Measurements from ENCODE around the gene ATP6V1G3.

The ATP6V1G3 gene

GRCh38 chr1:198564716-198565115, 24.2 kb upstream of the ATP6V1G3 start:
- Histone ChIP-seq H3K4me3 (ENCODE audit: low read depth, low read length) (no peak overlapping the region), H3K9ac (ENCODE audit: low read length) (no peak overlapping the region), H4K91ac (ENCODE audit: low read depth, low read length) (no peak overlapping the region), H3K36me3 (ENCODE audit: control insufficient read depth in 1 of 2, insufficient read depth in 2 of 2, low read length in 2 of 2) (no peaks in the 10 kb centered on the region), H3K4me2 (ENCODE audit: low read length) (no peak overlapping the region), H3K9me3 (ENCODE audit: insufficient read depth, low read depth, low read length) (no peaks in the 10 kb centered on the region), H2BK120ac (ENCODE audit: insufficient read depth, low read length, poor library complexity) (no peak overlapping the region), H3K18ac (ENCODE audit: low read length) (no peak overlapping the region), H3K4ac (ENCODE audit: low read depth, low read length) (no peak overlapping the region), H3K79me1 (ENCODE audit: low read length) (no peaks in the 10 kb centered on the region), H2AK5ac (ENCODE audit: low read length) (no peak overlapping the region), H2BK12ac (ENCODE audit: low read length) (no peak overlapping the region), H3K4me1 (ENCODE audit: control insufficient read depth in 1 of 2, insufficient read depth in 2 of 2, low read length in 2 of 2) (no peaks in the 10 kb centered on the region), H3K27me3 (ENCODE audit: insufficient read depth, low read length) (no peaks in the 10 kb centered on the region), H4K12ac (ENCODE audit: low read depth, low read length) (no peak overlapping the region), H3K27ac (ENCODE audit: low read depth, low read length) (no peak overlapping the region), H3K23ac (ENCODE audit: low read length) (no peak overlapping the region), H3K79me2 (ENCODE audit: control insufficient read depth, insufficient read depth, low read length, poor library complexity) (no peaks in the 10 kb centered on the region), H4K8ac (ENCODE audit: low read depth, low read length) (no peak overlapping the region), H3K14ac (ENCODE audit: low read length) (no peak overlapping the region), H2AFZ (ENCODE audit: insufficient read depth, low read length, poor library complexity) (no peak overlapping the region), H2BK5ac (ENCODE audit: low read depth, low read length, poor library complexity) (no peak overlapping the region)
- no CpG with 5 or more reads among the region's 1 CpG for WGBS (ENCODE audit: extremely low coverage, insufficient coverage, insufficient read length)
- no peak for DNase-seq

DNA sequence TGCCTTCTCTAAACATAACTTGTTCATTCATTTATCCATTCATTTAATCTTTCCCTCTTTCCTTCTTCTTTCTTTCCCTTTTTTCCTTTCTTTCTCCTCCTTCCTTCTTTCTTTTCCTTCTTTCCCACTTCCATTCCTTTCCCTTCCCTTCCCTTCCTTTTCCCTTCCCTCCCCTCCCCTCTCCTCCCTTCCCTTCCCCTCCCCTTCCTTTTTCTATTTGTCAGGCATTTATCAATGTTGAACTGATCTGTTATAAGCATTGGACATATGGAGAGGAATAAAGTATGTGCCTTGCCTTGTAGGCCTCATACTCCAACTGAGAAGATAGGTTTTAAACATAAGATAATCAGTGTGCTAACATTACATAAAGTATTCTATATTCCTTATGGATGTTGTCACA, 23.7 kb upstream of the ATP6V1G3 start:
- Histone ChIP-seq H3K18ac (ENCODE audit: low read length) (no peak overlapping the region), H3K27me3 (ENCODE audit: insufficient read depth, low read length) (no peaks in the 10 kb centered on the region), H3K9ac (ENCODE audit: low read length) (no peak overlapping the region), H2AK5ac (ENCODE audit: low read length) (no peak overlapping the region), H3K27ac (ENCODE audit: low read depth, low read length) (no peak overlapping the region), H3K4me2 (ENCODE audit: low read length) (no peak overlapping the region), H4K12ac (ENCODE audit: low read depth, low read length) (no peak overlapping the region), H3K4me3 (ENCODE audit: low read depth, low read length) (no peak overlapping the region), H3K4ac (ENCODE audit: low read depth, low read length) (no peak overlapping the region), H2BK12ac (ENCODE audit: low read length) (no peak overlapping the region), H3K9me3 (ENCODE audit: insufficient read depth, low read depth, low read length) (no peaks in the 10 kb centered on the region), H2BK120ac (ENCODE audit: insufficient read depth, low read length, poor library complexity) (no peak overlapping the region), H4K91ac (ENCODE audit: low read depth, low read length) (no peak overlapping the region), H3K79me1 (ENCODE audit: low read length) (no peaks in the 10 kb centered on the region), H3K36me3 (ENCODE audit: control insufficient read depth in 1 of 2, insufficient read depth in 2 of 2, low read length in 2 of 2) (no peaks in the 10 kb centered on the region), H3K79me2 (ENCODE audit: control insufficient read depth, insufficient read depth, low read length, poor library complexity) (no peaks in the 10 kb centered on the region), H2BK5ac (ENCODE audit: low read depth, low read length, poor library complexity) (no peak overlapping the region), H2AFZ (ENCODE audit: insufficient read depth, low read length, poor library complexity) (no peak overlapping the region), H3K4me1 (ENCODE audit: control insufficient read depth in 1 of 2, insufficient read depth in 2 of 2, low read length in 2 of 2) (no peaks in the 10 kb centered on the region), H3K14ac (ENCODE audit: low read length) (no peak overlapping the region), H4K8ac (ENCODE audit: low read depth, low read length) (no peak overlapping the region), H3K23ac (ENCODE audit: low read length) (no peak overlapping the region)
- no peak for DNase-seq

DNA sequence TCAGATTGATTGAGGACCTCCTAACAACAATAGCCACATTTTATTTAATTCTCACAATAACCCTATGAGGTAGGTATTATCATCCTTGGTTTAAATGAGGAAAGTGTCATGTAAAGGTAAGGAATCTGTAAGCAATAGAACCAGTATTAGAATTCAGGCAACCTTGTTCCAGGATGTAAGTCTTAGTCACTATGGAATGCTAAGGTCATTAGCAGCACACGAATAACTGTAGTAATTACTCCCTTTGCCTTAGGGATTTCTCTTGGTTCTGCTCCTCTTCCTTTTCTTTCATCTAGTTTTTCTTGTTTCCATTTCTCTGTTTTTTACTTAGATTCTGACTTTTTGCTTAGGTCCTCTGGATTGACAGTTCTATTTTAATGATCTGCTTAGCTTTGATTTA, 23.1 kb upstream of the ATP6V1G3 start:
- WGBS (ENCODE audit: extremely low coverage, insufficient coverage, insufficient read length) = no CpG with 5 or more reads among the region's 1 CpG
- no peak overlapping the region for H3K14ac ChIP-seq (ENCODE audit: low read length)

GRCh38 chr1:198560161-198560560, 19.7 kb upstream of the ATP6V1G3 start:
- H2BK120ac ChIP-seq (ENCODE audit: insufficient read depth, low read length, poor library complexity) = no peak overlapping the region
- H3K9ac ChIP-seq (ENCODE audit: low read length) = no peak overlapping the region
- H2BK5ac ChIP-seq (ENCODE audit: low read depth, low read length, poor library complexity) = no peak overlapping the region
- no peak overlapping the region for H2BK12ac ChIP-seq (ENCODE audit: low read length)
- H3K14ac ChIP-seq (ENCODE audit: low read length) = no peak overlapping the region
- no peak overlapping the region for H4K12ac ChIP-seq (ENCODE audit: low read depth, low read length)
- no peak overlapping the region for H3K4me3 ChIP-seq (ENCODE audit: low read depth, low read length)
- H3K9me3 ChIP-seq (ENCODE audit: insufficient read depth, low read depth, low read length) = no peaks in the 10 kb centered on the region
- H3K18ac ChIP-seq (ENCODE audit: low read length) = no peak overlapping the region
- H4K91ac ChIP-seq (ENCODE audit: low read depth, low read length) = no peak overlapping the region
- no peaks in the 10 kb centered on the region for H3K79me2 ChIP-seq (ENCODE audit: control insufficient read depth, insufficient read depth, low read length, poor library complexity)
- no CpG with 5 or more reads among the region's 2 CpGs for WGBS (ENCODE audit: extremely low coverage, insufficient coverage, insufficient read length)
- no peak overlapping the region for H2AK5ac ChIP-seq (ENCODE audit: low read length)
- no peak overlapping the region for H3K27ac ChIP-seq (ENCODE audit: low read depth, low read length)
- no peak overlapping the region for H3K23ac ChIP-seq (ENCODE audit: low read length)
- H3K4ac ChIP-seq (ENCODE audit: low read depth, low read length) = no peak overlapping the region
- DNase-seq = no peak
- H3K79me1 ChIP-seq (ENCODE audit: low read length) = no peaks in the 10 kb centered on the region
- H2AFZ ChIP-seq (ENCODE audit: insufficient read depth, low read length, poor library complexity) = no peak overlapping the region
- no peaks in the 10 kb centered on the region for H3K27me3 ChIP-seq (ENCODE audit: insufficient read depth, low read length)
- H3K36me3 ChIP-seq (ENCODE audit: control insufficient read depth in 1 of 2, insufficient read depth in 2 of 2, low read length in 2 of 2) = no peaks in the 10 kb centered on the region
- H3K4me2 ChIP-seq (ENCODE audit: low read length) = no peak overlapping the region
- H3K4me1 ChIP-seq (ENCODE audit: control insufficient read depth in 1 of 2, insufficient read depth in 2 of 2, low read length in 2 of 2) = no peaks in the 10 kb centered on the region
- H4K8ac ChIP-seq (ENCODE audit: low read depth, low read length) = no peak overlapping the region

More for the DNA sequence above, 23.1 kb upstream of the ATP6V1G3 start:
- Histone ChIP-seq H3K79me1 (ENCODE audit: low read length) (no peaks in the 10 kb centered on the region), H3K27ac (ENCODE audit: low read depth, low read length) (no peak overlapping the region), H4K8ac (ENCODE audit: low read depth, low read length) (no peak overlapping the region), H3K4me2 (ENCODE audit: low read length) (no peak overlapping the region), H3K79me2 (ENCODE audit: control insufficient read depth, insufficient read depth, low read length, poor library complexity) (no peaks in the 10 kb centered on the region), H3K9ac (ENCODE audit: low read length) (no peak overlapping the region), H3K4me3 (ENCODE audit: low read depth, low read length) (no peak overlapping the region), H3K27me3 (ENCODE audit: insufficient read depth, low read length) (no peaks in the 10 kb centered on the region), H3K4me1 (ENCODE audit: control insufficient read depth in 1 of 2, insufficient read depth in 2 of 2, low read length in 2 of 2) (no peaks in the 10 kb centered on the region), H2AK5ac (ENCODE audit: low read length) (no peak overlapping the region), H2BK5ac (ENCODE audit: low read depth, low read length, poor library complexity) (no peak overlapping the region), H3K18ac (ENCODE audit: low read length) (no peak overlapping the region), H3K4ac (ENCODE audit: low read depth, low read length) (no peak overlapping the region), H2AFZ (ENCODE audit: insufficient read depth, low read length, poor library complexity) (no peak overlapping the region), H2BK120ac (ENCODE audit: insufficient read depth, low read length, poor library complexity) (no peak overlapping the region), H3K36me3 (ENCODE audit: control insufficient read depth in 1 of 2, insufficient read depth in 2 of 2, low read length in 2 of 2) (no peaks in the 10 kb centered on the region), H3K23ac (ENCODE audit: low read length) (no peak overlapping the region), H4K91ac (ENCODE audit: low read depth, low read length) (no peak overlapping the region), H2BK12ac (ENCODE audit: low read length) (no peak overlapping the region), H3K9me3 (ENCODE audit: insufficient read depth, low read depth, low read length) (no peaks in the 10 kb centered on the region), H4K12ac (ENCODE audit: low read depth, low read length) (no peak overlapping the region)
- peak in 1 of 2 donors; percentile 25 for DNase-seq

DNA sequence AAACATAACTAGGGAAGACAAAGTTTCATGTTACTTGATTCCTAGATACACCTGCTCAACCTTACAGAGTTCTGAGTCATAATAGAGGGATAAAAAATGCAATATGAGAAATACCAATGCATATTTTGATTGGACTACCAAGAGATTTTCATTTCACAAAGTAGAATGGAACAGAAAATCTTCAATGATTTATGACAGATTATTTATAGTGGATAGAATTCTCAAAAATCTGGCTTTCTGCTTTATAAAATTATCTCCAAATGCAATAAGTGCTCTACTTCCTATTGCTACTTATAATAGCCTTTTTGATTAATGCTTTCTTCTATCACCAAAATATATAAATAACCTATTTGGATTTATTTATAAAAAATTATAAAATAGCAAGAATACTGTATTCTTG, 18.9 kb upstream of the ATP6V1G3 start:
- no peak overlapping the region for H3K4ac ChIP-seq (ENCODE audit: low read depth, low read length)
- no peak for DNase-seq
- H4K91ac ChIP-seq (ENCODE audit: low read depth, low read length) = no peak overlapping the region
- H2BK120ac ChIP-seq (ENCODE audit: insufficient read depth, low read length, poor library complexity) = no peak overlapping the region
- no peak overlapping the region for H3K23ac ChIP-seq (ENCODE audit: low read length)
- H3K36me3 ChIP-seq (ENCODE audit: control insufficient read depth in 1 of 2, insufficient read depth in 2 of 2, low read length in 2 of 2) = no peaks in the 10 kb centered on the region
- H4K12ac ChIP-seq (ENCODE audit: low read depth, low read length) = no peak overlapping the region
- H2BK12ac ChIP-seq (ENCODE audit: low read length) = no peak overlapping the region
- H3K4me1 ChIP-seq (ENCODE audit: control insufficient read depth in 1 of 2, insufficient read depth in 2 of 2, low read length in 2 of 2) = no peaks in the 10 kb centered on the region
- no peak overlapping the region for H3K27ac ChIP-seq (ENCODE audit: low read depth, low read length)
- H3K79me2 ChIP-seq (ENCODE audit: control insufficient read depth, insufficient read depth, low read length, poor library complexity) = no peaks in the 10 kb centered on the region
- no peak overlapping the region for H3K9ac ChIP-seq (ENCODE audit: low read length)
- H3K4me2 ChIP-seq (ENCODE audit: low read length) = no peak overlapping the region
- no peaks in the 10 kb centered on the region for H3K27me3 ChIP-seq (ENCODE audit: insufficient read depth, low read length)
- no peak overlapping the region for H4K8ac ChIP-seq (ENCODE audit: low read depth, low read length)
- H3K14ac ChIP-seq (ENCODE audit: low read length) = no peak overlapping the region
- H3K79me1 ChIP-seq (ENCODE audit: low read length) = no peaks in the 10 kb centered on the region
- no peak overlapping the region for H2AFZ ChIP-seq (ENCODE audit: insufficient read depth, low read length, poor library complexity)
- H2AK5ac ChIP-seq (ENCODE audit: low read length) = no peak overlapping the region
- no peaks in the 10 kb centered on the region for H3K9me3 ChIP-seq (ENCODE audit: insufficient read depth, low read depth, low read length)
- no peak overlapping the region for H2BK5ac ChIP-seq (ENCODE audit: low read depth, low read length, poor library complexity)
- no peak overlapping the region for H3K4me3 ChIP-seq (ENCODE audit: low read depth, low read length)
- H3K18ac ChIP-seq (ENCODE audit: low read length) = no peak overlapping the region

Data from trophoblast cell (in vitro differentiated cells and primary cell).